ENCODE results near the gene PTPN18.
A peak's percentile ranks its signal among the peaks of the same experiment; 100 is the strongest.

The PTPN18 gene

GRCh38 chr2:130342020-130342532 lies 13.8 kb upstream of the PTPN18 start:
- Histone ChIP-seq H3K9me3 (no peaks in the 10 kb centered on the region), H3K27me3 (no peaks in the 10 kb centered on the region), H3K36me3 (peaks cover 37% of the 10 kb centered on the region), H3K27ac (peak overlapping the region; percentile 92), H3K4me1 (ENCODE audit: control insufficient read depth in 1 of 2, insufficient read depth in 1 of 2, low read depth in 1 of 2, low read length in 1 of 2) (peaks cover 33 to 47% of the 10 kb centered on the region in 2 experiments), H3K4me3 (ENCODE audit: low read depth in 1 of 2, low read length in 1 of 2) (peak overlapping the region; percentile 88 to 91)
- peak; percentile 19 for TF ChIP-seq CTCF (IDR thresholded peaks at IDR 0.05)

GRCh38 chr2:130342533-130343275 lies 13.2 kb upstream of the PTPN18 start, which contains the start of gene IMP4:
IMP4 (plus strand) TSS chr2:130342897; CDS start chr2:130342933, 36 bp downstream.
- no peaks in the 10 kb centered on the region for H3K9me3 ChIP-seq
- TF ChIP-seq CTCF (IDR thresholded peaks at IDR 0.05): no peak
- no peaks in the 10 kb centered on the region for H3K27me3 ChIP-seq
- H3K27ac ChIP-seq: peak within 1 kb of the TSS; percentile 92
- H3K36me3 ChIP-seq: peaks cover 40% of the 10 kb centered on the region
- H3K4me3 ChIP-seq (ENCODE audit: low read depth in 1 of 2, low read length in 1 of 2): peak within 1 kb of the TSS; percentile 88 to 91
- H3K4me1 ChIP-seq (ENCODE audit: control insufficient read depth in 1 of 2, insufficient read depth in 1 of 2, low read depth in 1 of 2, low read length in 1 of 2): peaks cover 33 to 42% of the 10 kb centered on the region in 2 experiments

- Histone ChIP-seq H3K4me3 (ENCODE audit: low read depth in 1 of 2, low read length in 1 of 2) (no peak overlapping the region), H3K36me3 (peaks cover 34% of the 10 kb centered on the region), H3K4me1 (ENCODE audit: control insufficient read depth in 1 of 2, insufficient read depth in 1 of 2, low read depth in 1 of 2, low read length in 1 of 2) (peaks cover 31 to 33% of the 10 kb centered on the region in 2 experiments), H3K27me3 (no peaks in the 10 kb centered on the region), H3K9me3 (no peaks in the 10 kb centered on the region), H3K27ac (no peak overlapping the region)
- TF ChIP-seq CTCF (IDR thresholded peaks at IDR 0.05): no peak
These were observed 11.3 kb upstream of the PTPN18 start for GRCh38 chr2:130344578-130344977.

- Histone ChIP-seq H3K27me3 (no peaks in the 10 kb centered on the region), H3K4me1 (ENCODE audit: control insufficient read depth in 1 of 2, insufficient read depth in 1 of 2, low read depth in 1 of 2, low read length in 1 of 2) (peaks cover 28 to 29% of the 10 kb centered on the region in 2 experiments), H3K27ac (no peak overlapping the region), H3K36me3 (peaks cover 34% of the 10 kb centered on the region), H3K9me3 (no peaks in the 10 kb centered on the region), H3K4me3 (ENCODE audit: low read depth in 1 of 2, low read length in 1 of 2) (no peak overlapping the region)
- TF ChIP-seq CTCF (IDR thresholded peaks at IDR 0.05): no peak
These were observed 10.8 kb upstream of the PTPN18 start for GRCh38 chr2:130345091-130345490.

GRCh38 chr2:130345611-130346010 lies 10.2 kb upstream of the PTPN18 start:
- no peaks in the 10 kb centered on the region for H3K27me3 ChIP-seq
- peaks cover 23 to 27% of the 10 kb centered on the region in 2 experiments for H3K4me1 ChIP-seq (ENCODE audit: control insufficient read depth in 1 of 2, insufficient read depth in 1 of 2, low read depth in 1 of 2, low read length in 1 of 2)
- H3K9me3 ChIP-seq: no peaks in the 10 kb centered on the region
- peaks cover 34% of the 10 kb centered on the region for H3K36me3 ChIP-seq
- H3K4me3 ChIP-seq (ENCODE audit: low read depth in 1 of 2, low read length in 1 of 2): no peak overlapping the region
- no peak for TF ChIP-seq CTCF (IDR thresholded peaks at IDR 0.05)
- no peak overlapping the region for H3K27ac ChIP-seq

Measured in neutrophil (primary cell).